ENCODE results near the gene TTC6. TPM values are rescaled to one million over a fixed set of nuclear protein-coding genes. Genes with fewer than 3 reads are reported as not detected.

TTC6 gene
- total RNA-seq, 1 donor, result under 0.01 TPM

- DNase-seq (ENCODE audit: low read depth), result no peak
- no peak for TF ChIP-seq CTCF (IDR thresholded peaks at IDR 0.05; ENCODE audit: insufficient read depth, low read depth, low read length)
- no peak overlapping the region for H3K4me3 ChIP-seq (ENCODE audit: low read depth, low read length)
Observed at GRCh38 chr14:37643701-37644100, 48.3 kb downstream of the TTC6 start.

Other genes starting within 250 kb of the TTC6 start
- 0.32 TPM in 1 of 2 replicates, not detected in the other for gene FOXA1, start 380 bp upstream of the TTC6 start, total RNA-seq

All from fibroblast of villous mesenchyme (primary cell).